ENCODE results near the gene SETBP1.

Gene SETBP1

DNA sequence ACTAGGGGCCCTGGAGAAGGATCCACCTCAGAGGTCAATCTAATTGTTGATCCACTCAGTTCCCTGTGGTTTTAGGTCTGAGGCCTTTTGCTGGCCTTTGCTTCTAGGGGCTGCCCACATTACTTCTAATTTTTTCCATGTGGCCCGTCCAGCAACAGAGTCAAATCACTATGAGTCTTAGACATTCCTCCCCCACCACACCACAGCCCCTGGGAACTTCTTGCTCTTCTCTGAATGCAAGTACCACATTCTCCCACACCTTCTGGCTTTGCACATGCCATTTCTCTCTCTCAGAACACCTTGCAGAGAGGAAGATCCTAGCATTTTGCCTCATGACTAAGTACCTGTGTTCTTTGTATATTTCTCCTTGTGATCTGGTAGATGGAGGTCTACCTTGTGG, 286.9 kb downstream of the SETBP1 start:
- in situ Hi-C loops (cut with MboI; ENCODE audit: low sequenced_read_pairs): no loop called here

DNA sequence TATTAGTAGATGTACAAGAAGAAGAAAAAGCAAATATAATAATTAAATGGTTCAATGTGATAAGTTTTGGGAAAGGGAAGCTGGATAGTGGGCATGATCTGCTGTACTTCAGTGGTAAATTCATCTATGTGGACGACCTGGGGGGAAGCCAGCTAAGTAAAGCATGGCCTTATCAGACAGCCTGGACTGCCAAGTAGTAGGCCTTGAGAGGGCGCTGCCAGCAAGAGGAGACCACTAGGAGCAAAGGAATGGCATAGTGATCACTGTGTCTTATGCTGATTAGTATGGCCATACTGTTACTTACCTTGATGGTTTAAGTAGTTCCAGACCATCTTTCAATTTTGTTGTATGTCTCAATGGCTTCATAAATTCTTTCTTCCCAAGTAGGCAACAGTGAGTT, 287.6 kb downstream of the SETBP1 start:
- Histone ChIP-seq H3K4me1 (peaks cover 3% of the 10 kb centered on the region; the same call in 1 of the 2 replicates), H3K9me3 (no peaks in the 10 kb centered on the region), H3K27me3 (ENCODE audit: low read depth) (no peaks in the 10 kb centered on the region), H3K36me3 (replicated peaks) (no peaks in the 10 kb centered on the region), H3K4me3 (no peak overlapping the region)
- in situ Hi-C loops (cut with MboI; ENCODE audit: low sequenced_read_pairs): no loop called here
- DNase-seq (ENCODE audit: low spot score in 2 of 2): no peak

More for the DNA sequence above, 286.9 kb downstream of the SETBP1 start:
- H3K27me3 ChIP-seq (ENCODE audit: low read depth): no peaks in the 10 kb centered on the region
- no peaks in the 10 kb centered on the region for H3K36me3 ChIP-seq (replicated peaks)
- peaks cover 3% of the 10 kb centered on the region; the same call in 1 of the 2 replicates for H3K4me1 ChIP-seq
- no peaks in the 10 kb centered on the region for H3K9me3 ChIP-seq
- H3K4me3 ChIP-seq: no peak overlapping the region
- no peak for DNase-seq (ENCODE audit: low spot score in 2 of 2)

DNA sequence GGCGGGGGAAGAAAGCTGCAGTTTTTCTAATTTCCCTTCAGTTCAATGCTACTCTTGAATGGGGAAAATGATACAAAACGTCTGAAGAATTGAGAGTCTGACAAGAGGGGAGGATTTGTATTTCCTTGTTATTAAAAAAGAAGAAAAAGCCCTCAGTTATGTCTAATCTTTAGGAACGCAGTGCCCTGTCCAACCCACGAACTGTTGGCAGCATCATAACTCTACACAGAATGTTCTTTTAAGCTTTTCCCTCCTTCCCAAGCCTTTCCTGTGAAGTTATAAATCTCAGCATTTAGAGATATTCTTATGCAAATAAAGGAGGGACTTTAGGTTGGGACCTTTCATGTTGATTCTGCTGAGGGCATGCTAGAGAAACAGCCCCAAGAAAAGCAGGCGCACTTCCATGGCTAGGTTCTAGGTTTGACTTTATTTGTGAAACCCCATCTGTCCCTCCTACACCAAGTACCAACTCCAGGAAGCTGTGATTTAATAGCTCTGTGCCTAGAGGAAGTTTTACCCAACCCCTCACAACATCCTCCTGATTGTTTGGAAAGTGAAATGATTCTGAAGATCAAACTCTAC, 288.6 kb downstream of the SETBP1 start:
- DNase-seq (ENCODE audit: low spot score in 2 of 2): peak in 1 of 2 experiments; percentile 28
- no peaks in the 10 kb centered on the region for H3K9me3 ChIP-seq
- peaks cover 3% of the 10 kb centered on the region; the same call in 1 of the 2 replicates for H3K4me1 ChIP-seq
- no peaks in the 10 kb centered on the region for H3K36me3 ChIP-seq (replicated peaks)
- in situ Hi-C loops (cut with MboI; ENCODE audit: low sequenced_read_pairs): no loop called here
- H3K4me3 ChIP-seq: no peak overlapping the region
- no peaks in the 10 kb centered on the region for H3K27me3 ChIP-seq (ENCODE audit: low read depth)

DNA sequence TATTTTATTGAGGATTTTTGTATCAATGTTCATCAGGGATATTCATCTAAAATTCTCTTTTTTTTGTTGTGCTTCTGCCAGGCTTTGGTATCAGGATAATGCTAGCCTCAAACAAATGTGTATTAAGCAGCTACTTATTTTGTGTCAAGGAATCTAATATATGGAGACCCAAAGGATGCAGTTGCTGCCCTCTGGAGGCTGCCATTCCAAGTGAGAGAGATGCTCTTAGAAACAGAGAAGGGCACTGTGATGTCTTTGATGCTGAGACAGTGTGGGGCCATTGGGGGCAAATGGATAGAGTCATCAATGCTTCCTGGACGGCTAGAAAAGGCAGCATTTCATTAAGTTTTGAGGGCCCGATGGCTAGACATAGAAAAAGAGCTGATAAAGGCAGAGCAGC, 292.6 kb downstream of the SETBP1 start:
- Histone ChIP-seq H3K4me3 (no peak overlapping the region), H3K9me3 (no peaks in the 10 kb centered on the region), H3K4me1 (peaks cover 3% of the 10 kb centered on the region; the same call in 1 of the 2 replicates), H3K27me3 (ENCODE audit: low read depth) (no peaks in the 10 kb centered on the region), H3K36me3 (replicated peaks) (no peaks in the 10 kb centered on the region)
- no peak for DNase-seq (ENCODE audit: low spot score in 2 of 2)
- in situ Hi-C loops (cut with MboI; ENCODE audit: low sequenced_read_pairs): no loop called here

DNA sequence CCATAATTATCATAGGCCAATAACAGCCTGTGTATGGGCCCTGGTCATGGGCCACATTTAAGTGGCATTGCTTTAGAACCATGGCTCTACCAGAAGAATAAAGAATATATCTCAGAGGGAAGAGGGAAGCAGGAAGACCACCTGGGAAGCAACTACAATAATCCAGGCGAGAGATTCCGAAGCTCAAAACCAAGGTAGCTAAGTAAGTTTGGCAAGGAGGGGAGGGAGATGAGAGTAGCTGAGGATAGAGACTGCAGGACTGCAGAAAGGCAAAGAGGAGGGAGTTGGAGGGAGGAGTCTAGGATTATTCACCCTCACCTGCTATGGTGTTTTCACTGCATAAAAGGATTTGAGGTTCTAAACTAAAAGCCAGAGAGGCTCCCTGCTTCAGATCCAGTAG, 293.5 kb downstream of the SETBP1 start:
- in situ Hi-C loops (cut with MboI; ENCODE audit: low sequenced_read_pairs): no loop called here

DNA sequence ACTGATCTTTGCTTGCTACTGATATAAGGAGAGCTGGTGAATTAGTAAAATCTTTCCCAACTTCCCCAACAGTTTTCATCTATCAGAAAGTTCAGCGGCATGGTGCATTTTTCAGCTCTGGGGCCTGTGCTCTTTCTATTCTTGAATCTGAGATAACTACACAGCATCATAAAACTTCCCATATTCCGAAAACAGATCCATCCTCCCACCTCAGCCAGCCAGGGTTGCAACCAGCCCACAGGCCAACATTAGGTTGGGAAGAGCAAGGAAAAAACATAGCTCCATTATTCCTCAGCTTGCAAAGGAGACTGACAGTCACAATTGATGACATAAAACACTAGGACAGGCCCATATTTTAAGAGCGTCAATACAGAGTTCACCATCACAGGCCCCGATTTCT, 297.2 kb downstream of the SETBP1 start:
- H3K4me1 ChIP-seq: no peaks in the 10 kb centered on the region
- no peaks in the 10 kb centered on the region for H3K36me3 ChIP-seq (replicated peaks)
- no peaks in the 10 kb centered on the region for H3K27me3 ChIP-seq (ENCODE audit: low read depth)
- DNase-seq (ENCODE audit: low spot score in 2 of 2): no peak
- H3K4me3 ChIP-seq: no peak overlapping the region
- in situ Hi-C loops (cut with MboI; ENCODE audit: low sequenced_read_pairs): no loop called here
- no peaks in the 10 kb centered on the region for H3K9me3 ChIP-seq

More for the DNA sequence above, 293.5 kb downstream of the SETBP1 start:
- peaks cover 2% of the 10 kb centered on the region; the same call in 1 of the 2 replicates for H3K4me1 ChIP-seq
- H3K36me3 ChIP-seq (replicated peaks): no peaks in the 10 kb centered on the region
- H3K4me3 ChIP-seq: no peak overlapping the region
- no peaks in the 10 kb centered on the region for H3K27me3 ChIP-seq (ENCODE audit: low read depth)
- DNase-seq (ENCODE audit: low spot score in 2 of 2): no peak
- no peaks in the 10 kb centered on the region for H3K9me3 ChIP-seq

DNA sequence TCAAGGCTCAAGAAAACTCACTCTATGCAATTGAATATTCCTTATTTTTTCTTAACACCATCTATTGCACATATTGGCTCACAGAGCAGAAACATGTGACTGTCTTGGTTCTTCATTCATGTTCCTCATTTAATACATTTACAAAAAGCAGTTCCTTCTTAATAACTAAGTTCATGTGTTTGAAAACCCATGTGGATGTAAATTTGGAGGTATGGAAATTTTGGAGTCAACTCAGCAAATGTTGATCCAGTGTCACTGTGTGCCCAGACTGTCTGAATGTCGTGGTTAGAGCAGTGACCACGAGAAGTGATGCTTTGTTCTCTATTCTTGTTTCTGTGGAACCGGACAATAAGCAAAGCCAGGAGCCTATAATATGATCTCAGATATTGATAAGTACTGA, 299.1 kb downstream of the SETBP1 start:
- H3K9me3 ChIP-seq: no peaks in the 10 kb centered on the region
- DNase-seq (ENCODE audit: low spot score in 2 of 2): no peak

DNA sequence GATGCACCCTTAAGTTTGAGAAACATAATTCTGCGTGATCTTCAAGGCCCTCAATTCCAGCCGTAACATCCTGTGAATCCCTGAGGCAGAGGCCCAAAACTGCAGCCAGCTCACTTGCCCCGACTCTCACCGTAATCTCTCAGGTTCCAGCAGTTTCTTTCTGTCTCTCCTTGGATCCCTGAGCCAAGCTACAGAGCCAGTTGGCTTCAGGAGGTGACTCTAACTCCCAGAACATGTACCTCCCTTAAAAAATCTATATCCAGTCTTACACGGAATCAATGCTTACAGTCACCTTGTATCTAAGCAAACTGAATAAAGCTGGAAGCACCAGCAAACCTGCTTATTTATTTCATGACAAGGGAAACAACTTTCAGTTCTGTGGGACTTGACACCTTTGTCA, 300.4 kb downstream of the SETBP1 start:
- H3K4me3 ChIP-seq: no peak overlapping the region
- no peaks in the 10 kb centered on the region for H3K9me3 ChIP-seq
- H3K4me1 ChIP-seq: no peaks in the 10 kb centered on the region
- no peak for DNase-seq (ENCODE audit: low spot score in 2 of 2)
- H3K27me3 ChIP-seq (ENCODE audit: low read depth): no peaks in the 10 kb centered on the region
- in situ Hi-C loops (cut with MboI; ENCODE audit: low sequenced_read_pairs): no loop called here
- H3K36me3 ChIP-seq (replicated peaks): no peaks in the 10 kb centered on the region

More for the DNA sequence above, 299.1 kb downstream of the SETBP1 start:
- Histone ChIP-seq H3K27me3 (ENCODE audit: low read depth) (no peaks in the 10 kb centered on the region), H3K36me3 (replicated peaks) (no peaks in the 10 kb centered on the region), H3K4me1 (no peaks in the 10 kb centered on the region), H3K4me3 (no peak overlapping the region)
- in situ Hi-C loops (cut with MboI; ENCODE audit: low sequenced_read_pairs): no loop called here

DNA sequence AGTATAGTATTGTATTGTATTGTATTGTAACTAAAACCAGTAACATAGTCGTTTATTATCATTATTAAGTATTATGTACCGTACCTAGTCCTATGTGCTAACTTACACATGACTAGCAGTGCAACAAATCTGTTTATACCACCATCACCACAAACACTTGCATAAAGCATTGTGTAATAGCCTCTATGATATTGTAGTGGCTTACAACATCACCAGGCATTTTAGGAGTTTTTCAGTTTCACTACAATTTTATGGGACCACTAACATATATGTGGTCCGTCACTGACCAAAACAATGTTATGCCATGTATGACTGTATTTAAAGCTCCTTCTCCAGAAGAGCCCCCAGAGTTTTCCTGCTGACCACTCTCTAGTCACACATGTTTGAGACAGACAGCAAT, 306.2 kb downstream of the SETBP1 start:
- Histone ChIP-seq H3K9me3 (no peaks in the 10 kb centered on the region), H3K4me3 (no peak overlapping the region), H3K36me3 (replicated peaks) (no peaks in the 10 kb centered on the region), H3K4me1 (no peaks in the 10 kb centered on the region; the same call in 1 of the 2 replicates), H3K27me3 (ENCODE audit: low read depth) (no peaks in the 10 kb centered on the region)
- no peak for DNase-seq (ENCODE audit: low spot score in 2 of 2)
- in situ Hi-C loops (cut with MboI; ENCODE audit: low sequenced_read_pairs): no loop called here

DNA sequence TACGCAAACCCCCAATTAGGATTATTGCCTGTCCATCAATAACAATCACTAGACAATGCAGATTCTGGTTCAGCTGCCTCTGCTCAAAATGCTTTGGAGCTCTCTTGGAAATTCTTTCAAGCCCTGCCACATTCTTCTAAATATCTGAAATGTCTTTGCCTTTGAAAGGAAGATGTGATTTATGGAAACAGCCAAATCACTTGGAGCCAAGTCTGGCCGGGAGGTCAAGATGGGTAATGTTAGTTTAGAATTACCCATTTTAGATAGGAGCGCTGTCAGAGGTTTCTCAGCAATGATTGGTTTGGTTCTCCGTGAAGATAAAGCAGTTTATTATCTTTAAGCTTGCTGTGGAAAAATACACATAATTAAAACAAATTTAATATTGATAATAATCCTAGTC, 306.7 kb downstream of the SETBP1 start:
- no peaks in the 10 kb centered on the region for H3K9me3 ChIP-seq
- no peak for DNase-seq (ENCODE audit: low spot score in 2 of 2)
- H3K4me3 ChIP-seq: no peak overlapping the region
- in situ Hi-C loops (cut with MboI; ENCODE audit: low sequenced_read_pairs): no loop called here
- no peaks in the 10 kb centered on the region for H3K27me3 ChIP-seq (ENCODE audit: low read depth)
- H3K36me3 ChIP-seq (replicated peaks): no peaks in the 10 kb centered on the region
- H3K4me1 ChIP-seq: no peaks in the 10 kb centered on the region; the same call in 1 of the 2 replicates

DNA sequence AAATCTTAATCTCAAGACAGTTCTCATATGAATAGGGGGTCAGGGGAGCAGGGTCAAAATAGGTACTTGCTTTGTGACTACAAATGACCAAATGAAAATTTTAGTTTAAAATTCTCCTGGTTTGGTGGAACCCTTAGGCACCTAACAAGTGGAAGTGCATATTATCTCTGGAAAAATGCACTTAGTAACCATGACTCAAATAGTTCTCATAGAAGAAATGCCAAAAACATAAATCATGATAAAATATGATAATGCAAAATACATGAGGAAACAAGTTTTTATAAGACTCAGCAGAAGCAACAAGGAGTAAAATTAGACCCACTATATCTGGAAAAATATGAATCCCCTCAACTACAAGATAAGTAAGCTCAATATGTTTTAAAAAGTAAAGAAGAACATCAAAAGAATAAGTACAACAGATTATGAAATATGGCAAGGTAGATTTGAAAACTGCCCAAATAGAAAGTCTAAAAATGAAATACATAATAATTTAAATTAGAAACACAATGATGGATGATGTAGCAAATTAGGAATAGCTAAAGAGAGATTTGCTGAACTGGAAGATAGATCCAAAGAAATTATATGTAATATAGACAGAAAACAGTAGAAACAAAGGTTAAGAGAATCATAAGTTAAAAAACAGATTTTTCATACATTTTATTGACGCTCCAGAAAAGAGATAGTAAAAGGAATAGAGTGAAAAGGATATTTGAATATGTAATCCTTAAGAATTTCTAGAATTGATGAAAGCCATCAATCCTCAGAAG, 308.3 kb downstream of the SETBP1 start:
- H3K4me1 ChIP-seq: no peaks in the 10 kb centered on the region; the same call in 1 of the 2 replicates
- H3K36me3 ChIP-seq (replicated peaks): no peaks in the 10 kb centered on the region
- in situ Hi-C loops (cut with MboI; ENCODE audit: low sequenced_read_pairs): no loop called here
- no peak overlapping the region for H3K4me3 ChIP-seq
- no peaks in the 10 kb centered on the region for H3K9me3 ChIP-seq
- DNase-seq (ENCODE audit: low spot score in 2 of 2): no peak
- no peaks in the 10 kb centered on the region for H3K27me3 ChIP-seq (ENCODE audit: low read depth)

DNA sequence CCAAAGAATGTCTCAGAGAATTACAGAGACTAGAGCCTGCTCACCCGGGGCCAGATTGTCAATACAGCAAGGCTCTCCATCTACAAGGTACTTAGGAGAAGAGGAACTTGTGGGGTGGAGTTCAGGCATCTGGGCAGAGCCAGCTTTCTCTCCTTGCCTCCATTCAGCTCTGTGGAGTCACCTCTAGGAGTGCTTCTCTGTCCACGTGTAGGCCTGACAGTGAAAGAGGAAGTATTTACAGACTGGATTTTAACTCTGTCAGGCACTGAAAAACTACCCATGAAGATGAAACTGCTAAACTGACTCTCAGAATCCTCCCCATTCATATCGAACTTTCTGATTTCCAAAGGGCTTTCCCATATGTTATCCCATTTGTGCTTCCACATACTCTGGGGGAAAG, 315.6 kb downstream of the SETBP1 start:
- in situ Hi-C loops (cut with MboI; ENCODE audit: low sequenced_read_pairs): no loop called here
- no peak for DNase-seq (ENCODE audit: low spot score in 2 of 2)
- Histone ChIP-seq H3K9me3 (no peaks in the 10 kb centered on the region), H3K4me3 (no peak overlapping the region), H3K27me3 (ENCODE audit: low read depth) (no peaks in the 10 kb centered on the region), H3K36me3 (replicated peaks) (no peaks in the 10 kb centered on the region), H3K4me1 (no peaks in the 10 kb centered on the region)

DNA sequence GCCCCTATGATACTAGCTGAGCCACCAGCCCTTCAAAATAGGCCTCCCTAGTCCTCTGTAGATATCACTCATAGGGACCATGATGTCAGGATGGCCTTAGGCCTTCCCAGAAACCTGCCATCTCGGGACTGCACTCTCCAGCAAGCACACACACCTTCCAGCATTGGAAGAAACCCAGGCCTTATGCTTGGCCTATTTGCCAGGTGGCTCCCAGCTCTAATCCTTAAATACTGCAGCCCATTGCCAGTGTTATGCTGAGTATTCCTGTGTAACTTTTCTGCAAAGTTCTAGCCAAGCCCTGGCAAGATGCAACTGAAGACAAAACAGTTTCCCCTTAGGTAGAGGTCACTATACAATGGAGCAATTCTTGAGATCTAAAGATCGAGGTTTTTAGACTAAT, 316.5 kb downstream of the SETBP1 start:
- in situ Hi-C loops (cut with MboI; ENCODE audit: low sequenced_read_pairs): no loop called here
- no peaks in the 10 kb centered on the region for H3K36me3 ChIP-seq (replicated peaks)
- no peaks in the 10 kb centered on the region for H3K9me3 ChIP-seq
- H3K4me3 ChIP-seq: no peak overlapping the region
- no peaks in the 10 kb centered on the region for H3K27me3 ChIP-seq (ENCODE audit: low read depth)
- no peak for DNase-seq (ENCODE audit: low spot score in 2 of 2)
- no peaks in the 10 kb centered on the region for H3K4me1 ChIP-seq

DNA sequence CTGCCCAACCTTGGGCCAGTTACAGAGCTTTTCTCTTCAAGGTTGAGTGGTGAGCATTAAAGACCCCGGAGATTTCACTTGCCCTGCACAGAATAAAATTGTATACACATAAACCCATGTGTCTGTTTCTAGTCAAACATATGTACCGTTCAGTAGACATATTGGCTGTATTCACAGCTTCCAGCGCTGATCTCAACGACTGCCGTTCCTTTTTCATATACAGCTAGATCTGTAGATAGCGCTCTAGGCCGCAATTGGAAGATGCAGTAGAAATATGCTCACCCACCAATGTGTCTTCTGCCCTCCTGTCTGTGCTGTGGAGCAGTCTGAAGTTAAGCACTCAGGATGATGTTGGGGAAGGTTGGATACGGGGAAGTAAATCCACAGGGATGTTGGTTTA, 317.7 kb downstream of the SETBP1 start:
- no peak for DNase-seq (ENCODE audit: low spot score in 2 of 2)
- H3K9me3 ChIP-seq: no peaks in the 10 kb centered on the region
- no peaks in the 10 kb centered on the region for H3K27me3 ChIP-seq (ENCODE audit: low read depth)
- no peaks in the 10 kb centered on the region for H3K36me3 ChIP-seq (replicated peaks)
- H3K4me3 ChIP-seq: no peak overlapping the region
- H3K4me1 ChIP-seq: no peaks in the 10 kb centered on the region
- in situ Hi-C loops (cut with MboI; ENCODE audit: low sequenced_read_pairs): no loop called here
